Measurements from ENCODE around the gene ALAS1.

ALAS1 gene

GRCh38 chr3:52218026-52218425 lies 20.1 kb downstream of the ALAS1 start:
- no peaks in the 10 kb centered on the region for H3K27me3 ChIP-seq (ENCODE audit: control insufficient read depth, insufficient read depth, low read length)
- no peak overlapping the region for H3K9ac ChIP-seq (ENCODE audit: low read length)
- H3K9me3 ChIP-seq (ENCODE audit: control insufficient read depth, low read depth, low read length) = no peaks in the 10 kb centered on the region
- H3K4me3 ChIP-seq (ENCODE audit: low read length) = no peak overlapping the region
- H3K36me3 ChIP-seq (ENCODE audit: control insufficient read depth, low read depth, low read length) = peaks cover 21% of the 10 kb centered on the region
- H3K4me1 ChIP-seq (ENCODE audit: control insufficient read depth, low read depth, low read length) = peaks cover 3% of the 10 kb centered on the region
- no peak overlapping the region for H3K27ac ChIP-seq (ENCODE audit: low read length)

GRCh38 chr3:52218454-52218853 lies 20.5 kb downstream of the ALAS1 start:
- Histone ChIP-seq H3K9ac (ENCODE audit: low read length) (no peak overlapping the region), H3K4me1 (ENCODE audit: control insufficient read depth, low read depth, low read length) (peaks cover 3% of the 10 kb centered on the region), H3K27me3 (ENCODE audit: control insufficient read depth, insufficient read depth, low read length) (no peaks in the 10 kb centered on the region), H3K27ac (ENCODE audit: low read length) (no peak overlapping the region), H3K9me3 (ENCODE audit: control insufficient read depth, low read depth, low read length) (no peaks in the 10 kb centered on the region), H3K4me3 (ENCODE audit: low read length) (no peak overlapping the region), H3K36me3 (ENCODE audit: control insufficient read depth, low read depth, low read length) (peaks cover 16% of the 10 kb centered on the region)

GRCh38 chr3:52218937-52219650 lies 21.1 kb downstream of the ALAS1 start:
- Histone ChIP-seq H3K36me3 (ENCODE audit: control insufficient read depth, low read depth, low read length) (peaks cover 10% of the 10 kb centered on the region), H3K4me3 (ENCODE audit: low read length) (no peak overlapping the region), H3K9ac (ENCODE audit: low read length) (no peak overlapping the region)

GRCh38 chr3:52220380-52221026 lies 22.5 kb downstream of the ALAS1 start:
- no peaks in the 10 kb centered on the region for H3K36me3 ChIP-seq (ENCODE audit: control insufficient read depth, low read depth, low read length)
- no peaks in the 10 kb centered on the region for H3K9me3 ChIP-seq (ENCODE audit: control insufficient read depth, low read depth, low read length)
- no peak overlapping the region for H3K4me3 ChIP-seq (ENCODE audit: low read length)
- H3K4me1 ChIP-seq (ENCODE audit: control insufficient read depth, low read depth, low read length) = peaks cover 3% of the 10 kb centered on the region
- no peak overlapping the region for H3K27ac ChIP-seq (ENCODE audit: low read length)
- H3K9ac ChIP-seq (ENCODE audit: low read length) = no peak overlapping the region
- H3K27me3 ChIP-seq (ENCODE audit: control insufficient read depth, insufficient read depth, low read length) = no peaks in the 10 kb centered on the region

More at GRCh38 chr3:52218937-52219650, 21.1 kb downstream of the ALAS1 start:
- peaks cover 3% of the 10 kb centered on the region for H3K4me1 ChIP-seq (ENCODE audit: control insufficient read depth, low read depth, low read length)
- no peaks in the 10 kb centered on the region for H3K9me3 ChIP-seq (ENCODE audit: control insufficient read depth, low read depth, low read length)
- no peaks in the 10 kb centered on the region for H3K27me3 ChIP-seq (ENCODE audit: control insufficient read depth, insufficient read depth, low read length)
- no peak overlapping the region for H3K27ac ChIP-seq (ENCODE audit: low read length)

GRCh38 chr3:52221141-52221562 lies 23.2 kb downstream of the ALAS1 start:
- Histone ChIP-seq H3K9ac (ENCODE audit: low read length) (no peak overlapping the region), H3K36me3 (ENCODE audit: control insufficient read depth, low read depth, low read length) (no peaks in the 10 kb centered on the region), H3K27me3 (ENCODE audit: control insufficient read depth, insufficient read depth, low read length) (no peaks in the 10 kb centered on the region), H3K27ac (ENCODE audit: low read length) (no peak overlapping the region), H3K4me1 (ENCODE audit: control insufficient read depth, low read depth, low read length) (peaks cover 3% of the 10 kb centered on the region), H3K9me3 (ENCODE audit: control insufficient read depth, low read depth, low read length) (no peaks in the 10 kb centered on the region), H3K4me3 (ENCODE audit: low read length) (no peak overlapping the region)

- H3K4me3 ChIP-seq (ENCODE audit: low read length) = no peak overlapping the region
- H3K9me3 ChIP-seq (ENCODE audit: control insufficient read depth, low read depth, low read length) = no peaks in the 10 kb centered on the region
- H3K27ac ChIP-seq (ENCODE audit: low read length) = no peak overlapping the region
- no peaks in the 10 kb centered on the region for H3K27me3 ChIP-seq (ENCODE audit: control insufficient read depth, insufficient read depth, low read length)
- no peaks in the 10 kb centered on the region for H3K36me3 ChIP-seq (ENCODE audit: control insufficient read depth, low read depth, low read length)
- no peak overlapping the region for H3K9ac ChIP-seq (ENCODE audit: low read length)
- peaks cover 3% of the 10 kb centered on the region for H3K4me1 ChIP-seq (ENCODE audit: control insufficient read depth, low read depth, low read length)
Measured at GRCh38 chr3:52221563-52222318, 23.8 kb downstream of the ALAS1 start.

GRCh38 chr3:52222319-52223221 lies 24.6 kb downstream of the ALAS1 start:
- Histone ChIP-seq H3K4me1 (ENCODE audit: control insufficient read depth, low read depth, low read length) (peaks cover 3% of the 10 kb centered on the region), H3K9me3 (ENCODE audit: control insufficient read depth, low read depth, low read length) (no peaks in the 10 kb centered on the region), H3K27ac (ENCODE audit: low read length) (no peak overlapping the region), H3K4me3 (ENCODE audit: low read length) (no peak overlapping the region), H3K36me3 (ENCODE audit: control insufficient read depth, low read depth, low read length) (no peaks in the 10 kb centered on the region), H3K9ac (ENCODE audit: low read length) (no peak overlapping the region), H3K27me3 (ENCODE audit: control insufficient read depth, insufficient read depth, low read length) (no peaks in the 10 kb centered on the region)

GRCh38 chr3:52223449-52224408 lies 25.8 kb downstream of the ALAS1 start:
- no peak overlapping the region for H3K4me3 ChIP-seq (ENCODE audit: low read length)
- H3K27ac ChIP-seq (ENCODE audit: low read length) = no peak overlapping the region
- no peaks in the 10 kb centered on the region for H3K27me3 ChIP-seq (ENCODE audit: control insufficient read depth, insufficient read depth, low read length)
- no peak overlapping the region for H3K9ac ChIP-seq (ENCODE audit: low read length)
- H3K9me3 ChIP-seq (ENCODE audit: control insufficient read depth, low read depth, low read length) = no peaks in the 10 kb centered on the region
- no peaks in the 10 kb centered on the region for H3K4me1 ChIP-seq (ENCODE audit: control insufficient read depth, low read depth, low read length)
- no peaks in the 10 kb centered on the region for H3K36me3 ChIP-seq (ENCODE audit: control insufficient read depth, low read depth, low read length)

- H3K27me3 ChIP-seq (ENCODE audit: control insufficient read depth, insufficient read depth, low read length) = no peaks in the 10 kb centered on the region
- no peak within 1 kb of the TSS for H3K27ac ChIP-seq (ENCODE audit: low read length)
- no peak within 1 kb of the TSS for H3K4me3 ChIP-seq (ENCODE audit: low read length)
- H3K36me3 ChIP-seq (ENCODE audit: control insufficient read depth, low read depth, low read length) = peaks cover 16% of the 10 kb centered on the region
- H3K9ac ChIP-seq (ENCODE audit: low read length) = no peak within 1 kb of the TSS
- H3K9me3 ChIP-seq (ENCODE audit: control insufficient read depth, low read depth, low read length) = no peaks in the 10 kb centered on the region
- H3K4me1 ChIP-seq (ENCODE audit: control insufficient read depth, low read depth, low read length) = no peaks in the 10 kb centered on the region
Measured at GRCh38 chr3:52225452-52226228, 27.7 kb downstream of the ALAS1 start, which contains the start of gene TLR9. TSS of gene TLR9 (minus strand) at chr3:52225645. CDS start at chr3:52225529, 116 bp downstream.
